ENCODE data around the gene SOST.

GRCh38 chr17:43800736-43801135 is 42.1 kb upstream of the SOST start:
- TF ChIP-seq EZH2 (IDR thresholded peaks at IDR 0.05; ENCODE audit: insufficient read depth, poor library complexity, severe bottlenecking), result no peak
- no peak for TF ChIP-seq EZH2phosphoT487 (IDR thresholded peaks at IDR 0.05; ENCODE audit: insufficient read depth, low read depth)
